DMS79 (cell line): Measurements from ENCODE around the gene CLEC11A.
"Not testable (repeated sequence)": the region's sequence is repeated elsewhere in the genome, so short reads cannot be mapped to it uniquely, and the experiment has no call there.

Experiments
- DNase-seq: peaks from one replicate; lab custom pipeline; 2025; lab: John Stamatoyannopoulos, UW

Gene CLEC11A

DNA sequence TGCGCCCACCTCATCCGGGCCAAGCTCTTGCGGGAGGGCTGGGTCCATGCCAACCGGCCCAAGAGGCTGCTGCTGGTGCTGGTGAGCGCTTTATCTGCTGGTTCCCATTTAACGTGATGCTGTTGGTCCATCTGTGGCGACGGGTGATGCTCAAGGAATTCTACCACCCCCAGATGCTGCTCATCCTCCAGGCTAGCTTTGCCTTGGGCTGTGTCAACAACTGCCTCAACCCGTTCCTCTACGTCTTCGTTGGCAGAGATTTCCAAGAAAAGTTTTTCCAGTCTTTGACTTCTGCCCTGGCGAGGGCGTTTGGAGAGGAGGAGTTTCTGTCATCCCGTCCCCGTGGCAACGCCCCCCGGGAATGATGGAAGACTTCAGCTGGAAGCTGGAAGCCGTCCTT is 35.9 kb downstream of the CLEC11A start:
- not testable (repeated sequence) for DNase-seq

DNA sequence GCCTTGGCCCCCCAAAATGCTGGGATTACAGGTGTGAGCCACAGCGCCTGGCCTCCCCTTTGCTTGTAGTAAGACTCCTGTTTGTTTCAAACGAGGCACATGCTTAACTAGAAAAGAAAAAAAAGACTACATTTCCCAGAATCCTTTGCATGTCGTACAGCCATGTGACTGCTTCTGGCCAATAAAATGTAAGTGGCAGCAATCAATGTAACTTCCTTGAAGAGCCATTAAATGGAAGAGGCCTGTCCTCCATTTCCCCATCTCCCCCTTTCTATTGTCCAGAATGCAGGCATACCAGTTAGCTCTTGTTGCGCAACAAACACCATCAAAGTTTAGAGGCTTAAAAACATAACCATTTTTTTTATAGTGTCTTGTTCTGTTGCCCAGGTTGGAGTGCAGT is 36.7 kb downstream of the CLEC11A start:
- DNase-seq = no peak

DNA sequence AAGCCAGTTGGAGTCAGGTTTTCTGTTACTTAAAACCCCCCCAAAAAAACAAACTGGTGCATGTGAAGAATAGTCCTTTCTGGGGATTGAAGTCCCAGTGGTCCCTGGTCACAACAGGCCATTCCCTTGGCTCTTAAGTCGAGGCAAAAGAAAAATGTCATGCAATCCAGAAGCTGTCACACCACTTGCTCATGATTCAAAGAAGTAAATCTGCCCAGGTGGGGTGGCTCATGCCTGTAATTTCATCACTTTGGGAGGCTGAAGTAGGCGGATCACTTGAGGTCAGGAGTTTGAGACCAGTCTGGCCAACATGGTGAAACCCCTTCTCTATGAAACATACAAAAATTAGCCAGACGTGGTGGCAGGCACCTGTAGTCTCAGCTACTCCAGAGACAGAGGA is 38.3 kb downstream of the CLEC11A start:
- DNase-seq = not testable (repeated sequence)

DNA sequence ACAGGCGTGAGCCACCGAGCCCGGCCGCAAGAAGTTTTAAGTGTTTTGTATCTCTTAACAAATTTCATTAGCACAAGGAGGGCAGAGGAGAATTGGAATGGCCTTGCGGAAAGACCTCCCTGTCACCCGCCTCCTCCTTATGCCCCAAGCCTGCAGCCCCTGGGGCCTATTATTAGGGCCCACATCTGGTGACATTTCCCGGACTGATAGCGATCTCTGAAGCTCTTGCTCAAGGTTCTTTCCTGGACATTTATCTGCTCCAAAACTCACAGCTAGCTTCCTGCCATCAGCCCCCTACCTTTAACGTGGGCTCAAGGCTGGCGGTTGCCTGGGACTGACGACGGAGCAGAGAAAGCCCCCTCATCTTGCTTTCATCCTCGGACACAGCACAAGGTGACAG is 40.4 kb downstream of the CLEC11A start:
- not testable (repeated sequence) for DNase-seq

DNA sequence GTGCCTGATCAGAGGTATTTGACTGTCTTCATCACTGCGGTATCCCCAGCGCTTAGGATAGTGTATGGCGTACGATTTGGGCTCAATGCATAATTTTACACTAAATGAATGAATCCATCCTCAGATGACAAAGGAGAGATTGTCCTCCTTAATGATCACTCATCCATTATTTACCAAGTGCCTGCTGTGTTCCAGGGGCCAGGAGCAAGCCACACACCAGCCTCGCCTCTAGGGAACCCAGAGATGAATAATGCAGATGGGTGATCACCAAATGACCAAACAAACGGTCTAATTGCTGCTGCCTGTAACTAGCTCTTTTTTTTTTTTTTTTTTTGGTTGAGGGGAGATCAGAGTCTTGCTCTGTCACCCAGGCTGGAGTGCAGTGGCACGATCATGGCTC is 41.2 kb downstream of the CLEC11A start:
- no peak for DNase-seq

DNA sequence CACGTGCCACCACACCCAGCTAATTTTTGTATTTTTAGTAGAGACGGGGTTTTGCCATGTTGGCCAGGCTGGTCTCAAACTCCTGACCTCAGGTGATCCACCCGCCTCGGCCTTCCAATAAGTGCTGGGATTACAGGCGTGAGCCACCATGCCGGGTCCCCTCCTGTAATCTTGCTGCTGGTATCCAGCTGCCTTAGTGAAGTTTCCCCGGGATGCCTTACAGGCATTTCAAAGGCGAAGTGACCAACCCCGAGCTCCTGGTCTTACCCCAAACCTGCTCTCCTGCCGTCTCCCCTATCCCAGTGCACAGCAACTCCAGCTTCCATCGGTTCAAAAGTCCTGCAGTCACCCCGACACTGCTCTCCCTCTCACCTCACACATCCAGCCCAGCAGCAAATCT is 43.6 kb downstream of the CLEC11A start:
- DNase-seq = not testable (repeated sequence)

DNA sequence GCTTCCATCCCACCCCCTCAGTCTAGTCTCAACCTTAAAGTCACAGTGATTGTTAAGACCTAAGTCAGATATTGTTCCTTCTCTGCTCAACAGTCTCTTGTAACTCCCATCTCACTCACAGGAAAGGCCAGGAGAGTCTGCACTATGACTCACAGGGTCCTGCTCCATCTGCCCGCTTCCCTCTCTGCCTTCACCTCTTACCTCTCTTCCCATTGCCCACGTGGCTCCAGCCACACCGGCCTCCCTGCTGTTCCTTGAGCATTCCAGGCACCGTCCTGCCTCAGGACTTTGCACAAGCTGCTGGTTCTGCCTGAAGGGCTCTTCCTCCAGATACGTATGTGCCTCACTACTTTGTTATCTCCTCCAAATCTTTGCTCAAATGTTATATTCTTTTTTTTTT is 44.1 kb downstream of the CLEC11A start:
- not testable (repeated sequence) for DNase-seq

DNA sequence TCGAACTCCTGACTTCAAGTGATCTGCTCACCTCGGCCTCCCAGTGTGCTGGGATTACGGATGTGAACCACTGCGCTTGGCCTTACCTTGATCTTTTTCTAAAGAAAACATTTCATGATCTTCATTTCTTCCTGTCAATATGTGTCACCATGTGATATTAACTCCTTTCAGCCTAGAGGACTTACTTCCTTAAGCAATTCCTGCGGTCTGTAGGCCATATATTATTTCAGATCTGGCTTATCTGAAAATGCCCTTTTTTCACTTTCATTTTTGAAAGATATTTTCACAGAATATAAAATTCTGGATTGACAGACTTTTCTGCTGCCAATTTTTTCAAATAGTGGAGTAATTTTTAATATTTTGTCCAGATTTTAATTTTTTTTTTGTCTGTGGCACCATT is 45.1 kb downstream of the CLEC11A start:
- DNase-seq = no peak

DNA sequence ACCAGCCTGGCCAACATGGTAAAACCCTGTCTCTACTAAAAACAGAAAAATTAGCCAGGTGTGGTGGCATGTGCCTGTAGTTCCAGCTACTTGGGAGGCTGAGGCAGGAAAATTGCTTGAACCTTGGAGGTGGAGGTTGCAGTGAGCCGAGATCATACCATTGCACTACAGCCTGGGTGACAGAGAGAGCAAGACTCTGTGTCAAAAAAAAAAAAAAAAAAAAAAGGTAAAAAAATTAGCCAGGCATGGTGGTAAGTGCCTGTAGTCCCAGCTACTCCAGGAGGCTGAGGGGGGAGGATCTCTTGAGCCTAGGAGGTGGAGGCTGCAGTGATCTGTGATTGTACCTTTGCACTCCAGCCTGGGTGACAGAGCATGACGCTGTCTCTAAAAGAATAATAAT is 47.0 kb downstream of the CLEC11A start, which contains the start of gene GPR32:
Gene GPR32, plus strand, starts transcription at position 301 of the 400 bp plus-strand sequence. CDS start 137 bp downstream, outside the sequence.
- DNase-seq = not testable (repeated sequence)

DNA sequence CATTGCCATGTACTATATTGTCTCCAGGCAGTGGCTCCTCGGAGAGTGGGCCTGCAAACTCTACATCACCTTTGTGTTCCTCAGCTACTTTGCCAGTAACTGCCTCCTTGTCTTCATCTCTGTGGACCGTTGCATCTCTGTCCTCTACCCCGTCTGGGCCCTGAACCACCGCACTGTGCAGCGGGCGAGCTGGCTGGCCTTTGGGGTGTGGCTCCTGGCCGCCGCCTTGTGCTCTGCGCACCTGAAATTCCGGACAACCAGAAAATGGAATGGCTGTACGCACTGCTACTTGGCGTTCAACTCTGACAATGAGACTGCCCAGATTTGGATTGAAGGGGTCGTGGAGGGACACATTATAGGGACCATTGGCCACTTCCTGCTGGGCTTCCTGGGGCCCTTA is 47.7 kb downstream of the CLEC11A start:
- no peak for DNase-seq

DNA sequence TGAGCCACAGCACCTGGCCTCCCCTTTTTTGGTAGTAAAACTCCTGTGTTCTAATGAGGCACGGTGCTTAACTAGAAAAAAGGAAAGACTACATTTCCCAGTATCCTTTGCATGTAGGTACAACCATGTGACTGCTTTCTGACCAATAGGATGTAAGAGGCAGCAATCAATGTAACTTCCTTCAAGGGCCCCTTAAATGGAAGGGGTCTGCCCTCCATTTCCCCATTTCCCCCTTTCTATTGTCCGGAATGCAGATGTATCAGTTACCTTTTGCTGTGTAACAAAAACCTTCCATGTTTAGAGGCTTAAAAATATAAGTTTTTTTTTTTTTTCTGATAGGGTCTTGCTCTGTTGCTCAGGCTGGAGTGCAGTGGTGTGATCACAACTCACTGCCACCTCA is 49.3 kb downstream of the CLEC11A start:
- DNase-seq = no peak

DNA sequence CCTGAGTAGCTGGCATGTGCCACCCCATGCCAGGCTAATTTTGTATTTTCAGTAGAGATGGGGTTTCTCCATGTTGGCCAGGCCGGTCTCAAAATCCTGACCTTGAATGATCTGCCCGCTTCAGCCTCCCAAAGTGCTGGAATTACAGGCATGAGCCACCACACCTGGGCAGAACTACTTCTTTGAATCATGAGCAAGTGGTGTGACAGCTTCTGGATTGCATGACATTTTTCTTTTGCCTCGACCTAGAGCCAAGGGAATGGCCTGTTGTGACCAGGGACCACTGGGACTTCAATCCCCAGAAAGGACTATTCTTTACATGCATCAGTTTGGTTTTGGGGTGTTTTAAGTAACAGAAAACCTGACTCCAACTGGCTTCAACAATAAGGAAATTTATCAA is 49.7 kb downstream of the CLEC11A start:
- DNase-seq = not testable (repeated sequence)

DNA sequence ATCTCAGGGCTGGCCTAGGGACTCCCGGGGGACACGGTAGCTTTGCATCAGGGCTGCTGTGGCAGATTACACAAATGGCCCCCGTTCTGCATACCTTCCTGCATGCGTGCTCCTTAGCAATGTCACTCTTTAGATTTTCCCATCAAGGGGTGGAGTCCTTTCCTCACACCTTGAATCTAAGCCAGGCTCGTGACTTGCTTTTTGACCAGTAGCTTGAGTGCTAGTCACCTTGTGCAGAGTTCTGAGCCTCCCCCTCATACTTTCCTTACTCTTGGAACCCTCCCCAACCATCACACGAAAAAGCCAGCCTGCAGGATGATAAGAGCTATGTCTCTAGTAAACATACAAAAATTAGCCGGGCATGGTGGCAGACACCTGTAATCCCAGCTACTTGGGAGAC is 50.3 kb downstream of the CLEC11A start:
- DNase-seq = not testable (repeated sequence)
